H9 (cell line): ENCODE measurements around the gene OR5T3. TPM values are rescaled to one million over a fixed set of nuclear protein-coding genes. Genes with fewer than 3 reads are reported as not detected.

Source experiments
- DNase-seq: peaks from one replicate; pipeline ENCODE4 v3.0.0-alpha.2; 2017
- H2AFZ ChIP-seq: one replicate; pipeline ENCODE4 v1.6.1; 2013; ENCODE audit warnings: mild to moderate bottlenecking, low read length, control low read depth, moderate library complexity
- H2AK5ac ChIP-seq: 2 replicates; pipeline ENCODE4 v1.6.1; 2013; ENCODE audit warnings: low read length, control low read depth, mixed read lengths; ENCODE audit not compliant: insufficient read length
- H2BK120ac ChIP-seq: one replicate; pipeline ENCODE4 v1.6.1; 2013; ENCODE audit warnings: low read depth, mild to moderate bottlenecking, low read length, control low read depth, inconsistent platforms; ENCODE audit not compliant: poor library complexity, severe bottlenecking
- H2BK12ac ChIP-seq: 2 replicates; pipeline ENCODE4 v1.6.1; 2013; ENCODE audit warnings: low read length, control low read depth, mixed read lengths, low read depth; ENCODE audit not compliant: insufficient read length
- H2BK15ac ChIP-seq: 2 replicates; pipeline ENCODE4 v1.6.1; 2013; ENCODE audit warnings: low read depth, low read length, control low read depth
- H2BK20ac ChIP-seq: one replicate; pipeline ENCODE4 v1.6.1; 2013; ENCODE audit warnings: low read depth, mild to moderate bottlenecking, low read length, control low read depth, inconsistent platforms; ENCODE audit not compliant: poor library complexity, severe bottlenecking
- H2BK5ac ChIP-seq: 2 replicates; pipeline ENCODE4 v1.6.1; 2013; ENCODE audit warnings: low read length, control low read depth, mixed read lengths; ENCODE audit not compliant: insufficient read length
- H3K14ac ChIP-seq: 2 replicates; pipeline ENCODE4 v1.6.1; 2013; ENCODE audit warnings: low read length, control low read depth; ENCODE audit not compliant: insufficient read depth
- H3K18ac ChIP-seq: 2 replicates; pipeline ENCODE4 v1.6.1; 2013; ENCODE audit warnings: low read depth, mild to moderate bottlenecking, mixed read lengths, low read length, control low read depth; ENCODE audit not compliant: insufficient read length
- H3K23ac ChIP-seq: 2 replicates; pipeline ENCODE4 v1.6.1; 2013; ENCODE audit warnings: low read length, control low read depth, mixed read lengths, low read depth; ENCODE audit not compliant: insufficient read length
- H3K23me2 ChIP-seq: 2 replicates; pipeline ENCODE4 v1.6.1; 2013; ENCODE audit warnings: low read depth, mild to moderate bottlenecking, mixed read lengths, low read length, control low read depth; ENCODE audit not compliant: insufficient read length, poor library complexity, severe bottlenecking
- H3K27ac ChIP-seq: 2 replicates; pipeline ENCODE4 v1.5.1; 2013; ENCODE audit warnings: low read length, control low read depth, mixed read lengths, low read depth; ENCODE audit not compliant: insufficient read length
- H3K27me3 ChIP-seq: 2 replicates; pipeline ENCODE4 v1.6.1; 2013; ENCODE audit warnings: low read length, control low read depth, inconsistent platforms; ENCODE audit not compliant: insufficient read depth
- H3K4ac ChIP-seq: 2 replicates; pipeline ENCODE4 v1.6.1; 2013; ENCODE audit warnings: low read depth, mild to moderate bottlenecking, control low read depth, inconsistent platforms, low read length, moderate library complexity
- H3K4me1 ChIP-seq: 2 replicates; pipeline ENCODE4 v1.6.1; 2013; ENCODE audit warnings: low read length, control low read depth, inconsistent platforms; ENCODE audit not compliant: insufficient read depth
- H3K4me2 ChIP-seq: 2 replicates; pipeline ENCODE4 v1.6.1; 2013; ENCODE audit warnings: low read length, control low read depth, mixed read lengths; ENCODE audit not compliant: insufficient read length, insufficient read depth
- H3K56ac ChIP-seq: 2 replicates; pipeline ENCODE4 v1.6.1; 2013; ENCODE audit warnings: low read depth, mild to moderate bottlenecking, mixed read lengths, low read length, control low read depth; ENCODE audit not compliant: insufficient read length
- H3K79me1 ChIP-seq: 2 replicates; pipeline ENCODE4 v1.6.1; 2013; ENCODE audit warnings: low read depth, mild to moderate bottlenecking, moderate library complexity, low read length, control low read depth, inconsistent platforms; ENCODE audit not compliant: insufficient read depth, poor library complexity, severe bottlenecking
- H3K79me2 ChIP-seq: 2 replicates; pipeline ENCODE4 v1.6.1; 2013; ENCODE audit warnings: low read length, control low read depth, inconsistent platforms; ENCODE audit not compliant: insufficient read depth
- H3K9ac ChIP-seq: 2 replicates; pipeline ENCODE4 v1.6.1; 2013; ENCODE audit warnings: low read length, control low read depth, mixed read lengths; ENCODE audit not compliant: insufficient read length; ENCODE audit errors: extremely low read depth
- H3K9me3 ChIP-seq: one replicate; pipeline ENCODE4 v1.6.1; 2013; ENCODE audit warnings: low read depth, low read length, inconsistent platforms; ENCODE audit not compliant: control insufficient read depth
- H3T11ph ChIP-seq: one replicate; pipeline ENCODE4 v1.6.1; 2013; ENCODE audit warnings: mild to moderate bottlenecking, low read length, control low read depth, inconsistent platforms
- H4K20me1 ChIP-seq: one replicate; pipeline ENCODE4 v1.6.1; 2013; ENCODE audit not compliant: control insufficient read depth, insufficient read length, insufficient read depth
- H4K5ac ChIP-seq: 2 replicates; pipeline ENCODE4 v1.6.1; 2013; ENCODE audit warnings: low read depth, mild to moderate bottlenecking, mixed read lengths, low read length, control low read depth; ENCODE audit not compliant: insufficient read length
- H4K8ac ChIP-seq: replicated peaks from 2 replicates; pipeline ENCODE4 v1.6.1; 2013; ENCODE audit warnings: low read length, control low read depth, mixed read lengths, low read depth; ENCODE audit not compliant: insufficient read length
- H4K91ac ChIP-seq: 2 replicates; pipeline ENCODE4 v1.6.1; 2013; ENCODE audit warnings: low read depth, mild to moderate bottlenecking, moderate library complexity, mixed read lengths, low read length, control low read depth; ENCODE audit not compliant: insufficient read length
- H3K27ac Mint-ChIP-seq, 3 experiments: 2 replicates in 2 of 3; 3 replicates in 1 of 3; pipeline ENCODE4 v1.8.0; 2020 to 2021; ENCODE audit warnings: mixed read lengths in 3 of 3, mild to moderate bottlenecking in 1 of 3, moderate library complexity in 1 of 3
- H3K27me3 Mint-ChIP-seq: 2 replicates; pipeline ENCODE4 v1.8.0; 2021; ENCODE audit warnings: low read depth, mild to moderate bottlenecking, moderate library complexity, mixed read lengths
- H3K36me3 Mint-ChIP-seq, 3 experiments: 2 replicates in 2 of 3; 3 replicates in 1 of 3; pipeline ENCODE4 v1.8.0; 2020 to 2021; ENCODE audit warnings: low read depth in 3 of 3, mixed read lengths in 3 of 3; ENCODE audit not compliant: insufficient read depth in 1 of 3
- H3K4me1 Mint-ChIP-seq, 2 experiments: 2 replicates each; pipeline ENCODE4 v1.8.0; 2020; ENCODE audit warnings: mixed read lengths in 2 of 2
- H3K4me3 Mint-ChIP-seq, 2 experiments: 2 replicates in 1 of 2; 3 replicates in 1 of 2; pipeline ENCODE4 v1.8.0; 2020 to 2021; ENCODE audit warnings: mild to moderate bottlenecking in 2 of 2, mixed read lengths in 2 of 2, moderate library complexity in 1 of 2
- H3K9me3 Mint-ChIP-seq, 2 experiments: 2 replicates in 1 of 2; 3 replicates in 1 of 2; pipeline ENCODE4 v1.8.0; 2020; ENCODE audit warnings: mild to moderate bottlenecking in 2 of 2, mixed read lengths in 2 of 2, moderate library complexity in 1 of 2
- WGBS: extraction: QIAGEN DNeasy Blood & Tissue Kit; methylation state at CpG from one replicate; pipeline ENCODE4 v1.1.7; 2013; ENCODE audit warnings: missing lambda C conversion rate, low lambda C conversion rate, mixed read lengths; ENCODE audit not compliant: insufficient read length; ENCODE audit errors: extremely low coverage; 5-methylcytosine and 5-hydroxymethylcytosine counted together
- total RNA-seq: library from RNA; stranded (reverse); gene quantifications from 2 replicates; pipeline ENCODE4 v1.2.1, GENCODE V29; 2021
- TF ChIP-seq, protein P1 (sequence below): fragments of 200-600 bp; sonication (generic); conservative IDR thresholded peaks from 3 replicates; pipeline ENCODE4 v1.8.0; 2021; ENCODE audit warnings: antibody characterized with exemption, mild to moderate bottlenecking

Gene OR5T3
- total RNA-seq, 1 experiment from 2014 or later: not detected

GRCh38 chr11:56296898-56297297 lies 44.8 kb downstream of the OR5T3 start:
- Histone ChIP-seq H3K23me2 (no peaks in the 10 kb centered on the region), H3K9me3 (no peaks in the 10 kb centered on the region), H2AFZ (no peak overlapping the region), H2BK12ac (no peak overlapping the region), H2BK15ac (no peak overlapping the region), H3K27ac (no peak overlapping the region), H3T11ph (no peak overlapping the region), H3K4me1 (no peaks in the 10 kb centered on the region), H3K56ac (no peak overlapping the region), H3K79me2 (no peaks in the 10 kb centered on the region), H3K9ac (no peak overlapping the region), H3K4me2 (no peak overlapping the region), H3K79me1 (no peaks in the 10 kb centered on the region), H4K5ac (no peak overlapping the region), H3K23ac (no peak overlapping the region), H3K14ac (no peak overlapping the region), H2BK120ac (no peak overlapping the region), H2AK5ac (no peak overlapping the region), H4K91ac (no peak overlapping the region), H3K27me3 (no peaks in the 10 kb centered on the region), H4K20me1 (no peaks in the 10 kb centered on the region), H2BK20ac (no peak overlapping the region), H2BK5ac (no peak overlapping the region), H4K8ac (no peak overlapping the region), H3K4ac (no peak overlapping the region), H3K18ac (no peak overlapping the region)
- Mint-ChIP-seq H3K27ac (no peak overlapping the region), H3K9me3 (peaks cover 0 to 6% of the 10 kb centered on the region in 2 experiments; a peak in 2 of 5 replicates), H3K27me3 (no peaks in the 10 kb centered on the region), H3K4me3 (no peak overlapping the region), H3K4me1 (no peaks in the 10 kb centered on the region), H3K36me3 (no peaks in the 10 kb centered on the region)
- WGBS: no CpG with 5 or more reads among the region's 4 CpGs
- TF ChIP-seq, protein P1, sequence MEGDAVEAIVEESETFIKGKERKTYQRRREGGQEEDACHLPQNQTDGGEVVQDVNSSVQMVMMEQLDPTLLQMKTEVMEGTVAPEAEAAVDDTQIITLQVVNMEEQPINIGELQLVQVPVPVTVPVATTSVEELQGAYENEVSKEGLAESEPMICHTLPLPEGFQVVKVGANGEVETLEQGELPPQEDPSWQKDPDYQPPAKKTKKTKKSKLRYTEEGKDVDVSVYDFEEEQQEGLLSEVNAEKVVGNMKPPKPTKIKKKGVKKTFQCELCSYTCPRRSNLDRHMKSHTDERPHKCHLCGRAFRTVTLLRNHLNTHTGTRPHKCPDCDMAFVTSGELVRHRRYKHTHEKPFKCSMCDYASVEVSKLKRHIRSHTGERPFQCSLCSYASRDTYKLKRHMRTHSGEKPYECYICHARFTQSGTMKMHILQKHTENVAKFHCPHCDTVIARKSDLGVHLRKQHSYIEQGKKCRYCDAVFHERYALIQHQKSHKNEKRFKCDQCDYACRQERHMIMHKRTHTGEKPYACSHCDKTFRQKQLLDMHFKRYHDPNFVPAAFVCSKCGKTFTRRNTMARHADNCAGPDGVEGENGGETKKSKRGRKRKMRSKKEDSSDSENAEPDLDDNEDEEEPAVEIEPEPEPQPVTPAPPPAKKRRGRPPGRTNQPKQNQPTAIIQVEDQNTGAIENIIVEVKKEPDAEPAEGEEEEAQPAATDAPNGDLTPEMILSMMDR: no peak
- no peak for DNase-seq

Other genes starting within 250 kb of the OR5T3 start
- not detected in 2 replicates for gene OR5AS1, start 224.6 kb upstream of the OR5T3 start, total RNA-seq
- not detected in 2 replicates for gene OR8I2, start 158.9 kb upstream of the OR5T3 start, total RNA-seq
- not detected in 2 replicates for gene OR8H2, start 148.6 kb upstream of the OR5T3 start, total RNA-seq
- gene OR8H3, start 129.9 kb upstream of the OR5T3 start, total RNA-seq: not detected in 2 replicates
- not detected in 2 replicates for gene OR8J3, start 112.1 kb upstream of the OR5T3 start, total RNA-seq
- not detected in 2 replicates for gene OR8K5, start 91.9 kb upstream of the OR5T3 start, total RNA-seq
- gene OR5J2, start 75.6 kb upstream of the OR5T3 start, total RNA-seq: not detected in 2 replicates
- not detected in 2 replicates for gene OR5T2, start 18.0 kb upstream of the OR5T3 start, total RNA-seq
- gene OR5T1, start 21.9 kb downstream of the OR5T3 start, total RNA-seq: not detected in 2 replicates
- gene OR8H1, start 40.0 kb downstream of the OR5T3 start, total RNA-seq: not detected in 2 replicates
- gene OR8K3, start 62.9 kb downstream of the OR5T3 start, total RNA-seq: not detected in 2 replicates
- not detected in 2 replicates for gene OR8K1, start 93.8 kb downstream of the OR5T3 start, total RNA-seq
- gene OR8J1, start 102.0 kb downstream of the OR5T3 start, total RNA-seq: not detected in 2 replicates
- not detected in 2 replicates for gene OR8U1, start 123.4 kb downstream of the OR5T3 start, total RNA-seq
- gene OR5AL1, start 160.4 kb downstream of the OR5T3 start, total RNA-seq: not detected in 2 replicates
- not detected in 2 replicates for gene OR5M3, start 221.1 kb downstream of the OR5T3 start, total RNA-seq
- not detected in 2 replicates for gene OR5M8, start 239.1 kb downstream of the OR5T3 start, total RNA-seq